ENCODE measurements around the gene NOL11. TPM values are rescaled to one million over a fixed set of nuclear protein-coding genes. Genes with fewer than 3 reads are reported as not detected.

The NOL11 gene
- total RNA-seq, 1 donor from 2014 or later: 35.4 TPM

DNA sequence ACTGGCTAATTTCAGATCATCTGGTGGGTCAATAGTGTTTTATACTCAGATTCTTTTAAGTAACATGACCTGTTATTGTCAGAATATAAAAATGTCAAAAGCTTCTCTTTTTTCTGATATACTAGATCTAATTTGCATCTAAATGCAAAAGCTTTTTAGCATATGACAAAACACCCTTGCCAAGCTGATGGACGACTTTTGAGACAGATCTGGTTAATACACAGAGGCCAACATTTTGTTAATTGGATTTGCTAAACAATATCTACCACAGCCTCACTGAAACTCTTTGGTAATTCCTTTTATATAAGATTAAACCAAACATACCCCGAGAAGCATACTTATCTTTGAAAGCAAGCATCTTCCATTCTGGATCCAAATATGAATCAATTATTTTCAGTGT lies 10.3 kb upstream of the NOL11 start:
- Histone ChIP-seq H3K9me3 (no peaks in the 10 kb centered on the region), H3K27me3 (no peaks in the 10 kb centered on the region), H3K4me1 (no peaks in the 10 kb centered on the region), H3K4me3 (no peak overlapping the region), H3K36me3 (no peaks in the 10 kb centered on the region), H3K27ac (no peak overlapping the region)
- no peak for DNase-seq (ENCODE audit: extremely low spot score in 2 of 2)
- intact Hi-C loops (cut with DNase I): no loop called here
- TF ChIP-seq POLR2AphosphoS5 (IDR thresholded peaks at IDR 0.05; ENCODE audit: insufficient read depth in 1 of 2, low read depth in 1 of 2) (no peak), POLR2A (IDR thresholded peaks at IDR 0.05) (no peak)
- TF ChIP-seq, protein P1, sequence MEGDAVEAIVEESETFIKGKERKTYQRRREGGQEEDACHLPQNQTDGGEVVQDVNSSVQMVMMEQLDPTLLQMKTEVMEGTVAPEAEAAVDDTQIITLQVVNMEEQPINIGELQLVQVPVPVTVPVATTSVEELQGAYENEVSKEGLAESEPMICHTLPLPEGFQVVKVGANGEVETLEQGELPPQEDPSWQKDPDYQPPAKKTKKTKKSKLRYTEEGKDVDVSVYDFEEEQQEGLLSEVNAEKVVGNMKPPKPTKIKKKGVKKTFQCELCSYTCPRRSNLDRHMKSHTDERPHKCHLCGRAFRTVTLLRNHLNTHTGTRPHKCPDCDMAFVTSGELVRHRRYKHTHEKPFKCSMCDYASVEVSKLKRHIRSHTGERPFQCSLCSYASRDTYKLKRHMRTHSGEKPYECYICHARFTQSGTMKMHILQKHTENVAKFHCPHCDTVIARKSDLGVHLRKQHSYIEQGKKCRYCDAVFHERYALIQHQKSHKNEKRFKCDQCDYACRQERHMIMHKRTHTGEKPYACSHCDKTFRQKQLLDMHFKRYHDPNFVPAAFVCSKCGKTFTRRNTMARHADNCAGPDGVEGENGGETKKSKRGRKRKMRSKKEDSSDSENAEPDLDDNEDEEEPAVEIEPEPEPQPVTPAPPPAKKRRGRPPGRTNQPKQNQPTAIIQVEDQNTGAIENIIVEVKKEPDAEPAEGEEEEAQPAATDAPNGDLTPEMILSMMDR (IDR thresholded peaks at IDR 0.05): no peak

DNA sequence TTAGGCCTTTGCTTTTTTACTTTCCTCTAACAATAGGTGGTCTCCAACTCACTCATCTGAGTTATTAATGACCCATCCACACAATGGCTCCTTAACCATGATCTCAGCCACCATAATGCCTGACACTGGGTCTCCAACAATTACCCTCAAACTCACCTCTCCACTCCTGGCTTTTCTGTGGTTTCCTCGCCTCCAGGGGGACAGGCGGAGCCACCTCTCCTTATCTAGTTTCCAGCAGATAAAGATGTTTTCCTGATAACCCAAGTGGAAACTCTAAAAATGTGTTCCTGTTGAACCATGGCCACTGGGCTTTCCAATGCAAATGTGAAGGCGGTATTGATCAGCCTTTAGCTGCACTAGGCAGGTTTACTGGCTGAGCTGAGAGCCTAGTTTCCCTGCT lies 9.4 kb upstream of the NOL11 start:
- H3K9me3 ChIP-seq: no peaks in the 10 kb centered on the region
- no peaks in the 10 kb centered on the region for H3K4me1 ChIP-seq
- H3K36me3 ChIP-seq: no peaks in the 10 kb centered on the region
- no peak overlapping the region for H3K4me3 ChIP-seq
- intact Hi-C loops (cut with DNase I): no loop called here
- no peak overlapping the region for H3K27ac ChIP-seq
- H3K27me3 ChIP-seq: no peaks in the 10 kb centered on the region
- no peak for TF ChIP-seq POLR2AphosphoS5 (IDR thresholded peaks at IDR 0.05; ENCODE audit: insufficient read depth in 1 of 2, low read depth in 1 of 2)
- TF ChIP-seq, protein P1 (IDR thresholded peaks at IDR 0.05): no peak
- no peak for TF ChIP-seq POLR2A (IDR thresholded peaks at IDR 0.05)
- no peak for DNase-seq (ENCODE audit: extremely low spot score in 2 of 2)

DNA sequence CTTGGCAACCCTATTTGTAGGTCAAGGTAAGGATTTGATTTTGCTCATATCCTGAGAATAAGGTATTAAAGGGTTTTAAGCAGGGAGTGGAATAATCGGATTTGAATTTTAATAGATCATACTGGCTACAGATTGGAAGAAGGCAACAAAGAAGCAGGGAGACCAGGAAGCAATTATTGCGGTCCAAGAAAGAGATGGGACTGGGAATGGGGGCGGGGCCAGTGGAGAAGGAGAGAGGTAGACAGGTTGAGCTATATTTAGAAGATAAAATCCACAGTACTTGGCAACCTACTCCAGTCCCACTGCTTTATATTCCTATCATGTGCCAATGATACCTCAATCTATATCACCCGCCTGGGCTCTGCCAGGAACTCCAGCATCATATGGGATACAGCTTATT lies 5.8 kb upstream of the NOL11 start:
- intact Hi-C loops (cut with DNase I): no loop called here
- TF ChIP-seq POLR2AphosphoS5 (IDR thresholded peaks at IDR 0.05; ENCODE audit: insufficient read depth in 1 of 2, low read depth in 1 of 2): no peak
- TF ChIP-seq, protein P1 (IDR thresholded peaks at IDR 0.05): no peak
- no peak for TF ChIP-seq POLR2A (IDR thresholded peaks at IDR 0.05)
- H3K4me3 ChIP-seq: no peak overlapping the region
- H3K27me3 ChIP-seq: no peaks in the 10 kb centered on the region
- no peaks in the 10 kb centered on the region for H3K36me3 ChIP-seq
- peaks cover 2% of the 10 kb centered on the region for H3K4me1 ChIP-seq
- no peak for DNase-seq (ENCODE audit: extremely low spot score in 2 of 2)
- no peaks in the 10 kb centered on the region for H3K9me3 ChIP-seq
- H3K27ac ChIP-seq: no peak overlapping the region

DNA sequence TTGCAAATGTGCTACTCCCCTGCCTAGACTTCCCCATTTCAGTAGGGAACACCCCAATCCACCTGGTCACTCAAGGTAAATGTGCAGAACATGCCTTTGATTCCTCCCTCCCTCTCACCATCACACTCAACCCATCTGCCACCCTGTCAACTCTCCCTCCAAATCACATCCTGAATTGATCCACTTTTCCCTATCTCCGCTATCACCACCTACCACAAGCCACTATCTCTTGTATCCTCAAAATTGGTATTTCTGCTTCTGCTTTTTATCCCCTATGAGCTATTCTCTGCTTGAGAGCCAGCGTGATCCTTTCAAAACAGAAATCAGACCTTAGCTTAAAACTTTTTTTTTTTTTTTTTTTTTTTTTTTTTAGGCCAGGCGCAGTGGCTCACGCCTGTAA lies 5.4 kb upstream of the NOL11 start:
- Histone ChIP-seq H3K4me1 (peaks cover 6% of the 10 kb centered on the region), H3K27ac (no peak overlapping the region), H3K27me3 (no peaks in the 10 kb centered on the region), H3K4me3 (no peak overlapping the region), H3K36me3 (no peaks in the 10 kb centered on the region), H3K9me3 (no peaks in the 10 kb centered on the region)
- intact Hi-C loops (cut with DNase I): no loop called here
- TF ChIP-seq, protein P1 (IDR thresholded peaks at IDR 0.05): no peak
- TF ChIP-seq POLR2A (IDR thresholded peaks at IDR 0.05) (no peak), POLR2AphosphoS5 (IDR thresholded peaks at IDR 0.05; ENCODE audit: insufficient read depth in 1 of 2, low read depth in 1 of 2) (no peak)
- no peak for DNase-seq (ENCODE audit: extremely low spot score in 2 of 2)

DNA sequence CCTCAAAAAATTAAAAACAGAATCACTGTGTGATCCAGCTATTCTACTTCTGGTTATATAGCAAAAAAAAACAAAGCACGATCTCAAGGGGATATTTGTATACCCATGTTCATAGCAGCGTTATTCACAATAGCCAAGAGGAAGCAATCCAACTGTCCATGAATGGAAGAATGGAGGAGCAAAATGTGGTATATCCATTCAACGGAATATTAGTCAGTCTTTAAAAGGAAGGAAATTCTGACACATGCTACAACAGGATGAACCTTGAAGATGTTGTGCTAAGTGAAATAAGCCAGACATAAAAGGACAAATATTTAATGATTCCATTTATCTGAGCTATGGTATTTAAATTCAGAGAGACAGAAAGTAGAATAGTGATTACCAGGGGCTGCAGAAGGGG lies 4.6 kb upstream of the NOL11 start:
- intact Hi-C loops (cut with DNase I): no loop called here
- Histone ChIP-seq H3K27me3 (no peaks in the 10 kb centered on the region), H3K9me3 (no peaks in the 10 kb centered on the region), H3K4me1 (peaks cover 6% of the 10 kb centered on the region), H3K4me3 (no peak overlapping the region), H3K36me3 (no peaks in the 10 kb centered on the region), H3K27ac (no peak overlapping the region)
- no peak for DNase-seq (ENCODE audit: extremely low spot score in 2 of 2)
- TF ChIP-seq, protein P1 (IDR thresholded peaks at IDR 0.05): no peak
- no peak for TF ChIP-seq POLR2A (IDR thresholded peaks at IDR 0.05)

Data from vagina (tissue), 2 donors.